DOHH2 (cell line): ENCODE data around the gene ANKRD13C.

Experiments
- CTCF ChIP-seq: fragments of 200-600 bp; sonication (generic); IDR thresholded peaks from one replicate; pipeline ENCODE4 v1.5.1; 2014; ENCODE audit warnings: antibody characterized with exemption, mild to moderate bottlenecking, low read depth, low read length; ENCODE audit not compliant: poor library complexity, severe bottlenecking
- EZH2phosphoT487 ChIP-seq: fragments of 200-600 bp; sonication (generic); IDR thresholded peaks from 2 replicates; pipeline ENCODE4 v1.6.1; 2017; ENCODE audit warnings: borderline replicate concordance, mild to moderate bottlenecking, antibody characterized with exemption, low read length, moderate library complexity, mixed read lengths

DNA sequence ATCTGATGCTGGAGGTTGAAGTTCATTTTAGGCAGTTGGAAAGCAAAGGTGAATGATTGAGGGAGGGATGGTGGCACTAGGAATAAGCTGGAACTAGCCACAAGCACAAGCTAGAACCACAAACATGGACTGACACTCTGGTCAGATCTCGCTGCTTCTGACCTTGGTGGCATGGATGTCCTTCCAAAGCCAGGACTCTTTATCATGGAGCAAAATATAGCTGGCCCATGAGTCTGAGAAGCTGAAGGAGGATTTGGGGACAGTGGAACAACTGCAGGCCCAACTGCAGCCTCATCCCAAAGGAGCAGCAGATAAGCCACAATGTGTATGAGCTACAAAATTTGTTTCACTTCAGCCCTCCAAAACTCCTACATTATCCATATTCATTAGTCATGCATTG, 97.9 kb downstream of the ANKRD13C start:
- TF ChIP-seq CTCF = no peak
- no peak for TF ChIP-seq EZH2phosphoT487
